ENCODE data around the gene TEX22. TPM values are rescaled to one million over a fixed set of nuclear protein-coding genes. Genes with fewer than 3 reads are reported as not detected.

Gene TEX22
- total RNA-seq, 2 donors from 2014 or later, result 0.33 TPM; not detected in 1

DNA sequence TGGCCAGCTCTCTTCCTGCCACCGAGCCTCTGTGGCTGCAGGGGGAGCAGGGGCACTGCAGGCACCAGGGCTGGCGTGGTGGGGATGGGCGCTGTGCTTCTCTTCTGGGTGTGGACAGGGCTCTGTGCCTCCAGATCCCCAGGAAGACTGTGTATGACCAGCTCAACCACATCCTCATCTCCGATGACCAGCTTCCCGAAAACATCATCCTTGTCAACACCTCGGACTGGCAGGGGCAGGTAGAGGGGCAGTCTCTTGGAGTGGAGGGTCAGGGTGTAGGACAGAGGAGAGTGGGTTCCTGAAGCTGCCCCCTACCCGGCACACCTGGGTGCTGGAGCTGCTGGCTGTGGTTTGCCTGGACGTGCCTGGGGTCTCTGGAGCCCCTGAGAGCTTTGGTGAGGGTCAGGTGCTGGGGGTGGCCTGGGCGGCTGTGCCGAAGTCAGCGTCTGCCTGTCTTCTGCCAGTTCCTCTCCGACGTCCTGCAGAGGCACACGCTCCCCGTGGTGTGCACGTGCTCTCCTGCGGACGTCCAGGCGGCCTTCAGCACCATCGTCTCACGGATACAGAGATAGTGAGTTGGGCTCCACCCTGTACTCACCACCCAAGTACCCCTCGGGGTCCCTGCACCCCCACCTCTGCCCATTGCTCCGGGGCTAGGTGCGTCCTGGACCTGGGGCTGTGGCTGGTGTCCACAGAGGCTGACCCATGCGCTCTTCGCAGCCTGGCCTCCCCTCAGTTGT is 15.8 kb upstream of the TEX22 start:
- H3K27me3 ChIP-seq, result no peaks in the 10 kb centered on the region
- no peak overlapping the region for H3K4me3 ChIP-seq
- ATAC-seq, result no peak
- H3K36me3 ChIP-seq (replicated peaks in 1 of 2; ENCODE audit: insufficient read depth in 1 of 2, low read depth in 2 of 2), result peaks cover 0 to 3% of the 10 kb centered on the region in 2 donors
- no peaks in the 10 kb centered on the region for H3K4me1 ChIP-seq
- peak in 1 of 4 donors; percentile 10 for DNase-seq
- 91 to 95% methylated on average over 4 to 16 of the region's 26 CpGs for WGBS, 2 donors
- no peak for TF ChIP-seq POLR2A (IDR thresholded peaks at IDR 0.05)
- TF ChIP-seq, protein P1, sequence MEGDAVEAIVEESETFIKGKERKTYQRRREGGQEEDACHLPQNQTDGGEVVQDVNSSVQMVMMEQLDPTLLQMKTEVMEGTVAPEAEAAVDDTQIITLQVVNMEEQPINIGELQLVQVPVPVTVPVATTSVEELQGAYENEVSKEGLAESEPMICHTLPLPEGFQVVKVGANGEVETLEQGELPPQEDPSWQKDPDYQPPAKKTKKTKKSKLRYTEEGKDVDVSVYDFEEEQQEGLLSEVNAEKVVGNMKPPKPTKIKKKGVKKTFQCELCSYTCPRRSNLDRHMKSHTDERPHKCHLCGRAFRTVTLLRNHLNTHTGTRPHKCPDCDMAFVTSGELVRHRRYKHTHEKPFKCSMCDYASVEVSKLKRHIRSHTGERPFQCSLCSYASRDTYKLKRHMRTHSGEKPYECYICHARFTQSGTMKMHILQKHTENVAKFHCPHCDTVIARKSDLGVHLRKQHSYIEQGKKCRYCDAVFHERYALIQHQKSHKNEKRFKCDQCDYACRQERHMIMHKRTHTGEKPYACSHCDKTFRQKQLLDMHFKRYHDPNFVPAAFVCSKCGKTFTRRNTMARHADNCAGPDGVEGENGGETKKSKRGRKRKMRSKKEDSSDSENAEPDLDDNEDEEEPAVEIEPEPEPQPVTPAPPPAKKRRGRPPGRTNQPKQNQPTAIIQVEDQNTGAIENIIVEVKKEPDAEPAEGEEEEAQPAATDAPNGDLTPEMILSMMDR (IDR thresholded peaks at IDR 0.05), result no peak
- no peak overlapping the region for H3K27ac ChIP-seq
- intact Hi-C loops (cut with DNase I), result no loop called here
- H3K9me3 ChIP-seq, result no peaks in the 10 kb centered on the region

DNA sequence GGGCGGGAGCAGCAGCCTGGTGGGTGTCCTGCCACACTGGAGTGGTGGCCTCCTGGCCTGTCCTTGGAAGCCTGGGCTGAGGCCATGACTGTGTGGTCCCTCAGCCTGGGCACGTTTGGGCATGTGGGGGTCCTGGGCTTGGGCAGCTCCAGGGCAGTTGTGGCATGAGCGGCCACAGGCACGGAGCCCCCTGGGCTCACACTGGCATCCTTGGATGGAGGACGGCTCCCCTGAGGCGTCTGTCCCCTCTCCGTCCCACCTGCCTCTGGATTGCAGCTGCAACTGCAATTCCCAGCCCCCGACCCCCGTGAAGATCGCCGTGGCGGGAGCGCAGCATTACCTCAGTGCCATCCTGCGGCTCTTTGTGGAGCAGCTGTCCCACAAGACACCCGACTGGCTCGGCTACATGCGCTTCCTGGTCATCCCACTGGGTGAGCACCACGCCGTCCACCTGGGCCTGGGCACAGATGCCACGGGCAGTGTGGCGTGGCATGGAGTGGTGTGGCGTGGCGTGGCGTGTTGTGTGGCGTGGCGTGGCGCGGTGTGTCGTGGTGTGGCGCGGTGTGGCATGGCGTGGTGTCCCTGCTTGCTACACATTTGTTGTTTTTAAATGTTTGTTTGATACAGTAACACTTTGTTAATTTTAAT is 15.1 kb upstream of the TEX22 start:
- ATAC-seq (no peak), DNase-seq (peak in 1 of 4 donors; percentile 10)
- Histone ChIP-seq H3K36me3 (replicated peaks in 1 of 2; ENCODE audit: insufficient read depth in 1 of 2, low read depth in 2 of 2) (peaks cover 0 to 3% of the 10 kb centered on the region in 2 donors), H3K4me1 (no peaks in the 10 kb centered on the region), H3K27me3 (no peaks in the 10 kb centered on the region), H3K4me3 (no peak overlapping the region), H3K9me3 (no peaks in the 10 kb centered on the region), H3K27ac (no peak overlapping the region)
- 96 to 97% methylated on average over 13 to 30 of the region's 32 CpGs for WGBS, 2 donors
- TF ChIP-seq, protein P1 (IDR thresholded peaks at IDR 0.05), result no peak
- TF ChIP-seq POLR2A (IDR thresholded peaks at IDR 0.05), result no peak
- intact Hi-C loops (cut with DNase I), result no loop called here

DNA sequence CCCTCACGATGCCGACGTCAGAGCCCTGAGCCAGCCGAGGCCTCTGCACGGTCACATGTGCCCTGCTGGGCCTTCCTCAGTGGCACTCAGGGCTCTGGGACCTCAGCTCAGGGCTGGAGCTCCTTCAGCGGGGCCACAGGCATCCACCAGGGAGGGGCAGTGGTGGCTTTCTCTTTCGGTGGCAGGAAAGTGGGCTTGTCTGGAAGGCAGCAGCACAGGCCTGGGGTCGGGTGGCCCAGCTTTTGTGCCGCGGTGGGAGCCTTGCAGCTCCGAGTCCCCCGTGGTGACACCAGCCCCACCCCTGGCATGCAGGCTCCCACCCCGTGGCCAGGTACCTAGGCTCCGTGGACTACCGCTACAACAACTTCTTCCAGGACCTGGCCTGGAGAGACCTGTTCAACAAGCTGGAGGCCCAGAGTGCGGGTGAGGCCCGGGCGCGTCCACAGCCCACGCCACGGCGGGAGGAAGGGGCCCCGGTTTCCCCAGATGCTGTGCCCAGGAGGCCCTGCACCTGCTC is 14.2 kb upstream of the TEX22 start:
- Histone ChIP-seq H3K27me3 (no peaks in the 10 kb centered on the region), H3K4me3 (no peak overlapping the region), H3K27ac (no peak overlapping the region), H3K9me3 (no peaks in the 10 kb centered on the region), H3K4me1 (no peaks in the 10 kb centered on the region), H3K36me3 (replicated peaks in 1 of 2; ENCODE audit: insufficient read depth in 1 of 2, low read depth in 2 of 2) (peaks cover 0 to 3% of the 10 kb centered on the region in 2 donors)
- DNase-seq (no peak), ATAC-seq (no peak)
- WGBS, 2 donors, result 88 to 93% methylated on average over 5 to 23 of the region's 23 CpGs
- intact Hi-C loops (cut with DNase I), result no loop called here
- TF ChIP-seq, protein P1 (IDR thresholded peaks at IDR 0.05), result no peak
- no peak for TF ChIP-seq POLR2A (IDR thresholded peaks at IDR 0.05)

DNA sequence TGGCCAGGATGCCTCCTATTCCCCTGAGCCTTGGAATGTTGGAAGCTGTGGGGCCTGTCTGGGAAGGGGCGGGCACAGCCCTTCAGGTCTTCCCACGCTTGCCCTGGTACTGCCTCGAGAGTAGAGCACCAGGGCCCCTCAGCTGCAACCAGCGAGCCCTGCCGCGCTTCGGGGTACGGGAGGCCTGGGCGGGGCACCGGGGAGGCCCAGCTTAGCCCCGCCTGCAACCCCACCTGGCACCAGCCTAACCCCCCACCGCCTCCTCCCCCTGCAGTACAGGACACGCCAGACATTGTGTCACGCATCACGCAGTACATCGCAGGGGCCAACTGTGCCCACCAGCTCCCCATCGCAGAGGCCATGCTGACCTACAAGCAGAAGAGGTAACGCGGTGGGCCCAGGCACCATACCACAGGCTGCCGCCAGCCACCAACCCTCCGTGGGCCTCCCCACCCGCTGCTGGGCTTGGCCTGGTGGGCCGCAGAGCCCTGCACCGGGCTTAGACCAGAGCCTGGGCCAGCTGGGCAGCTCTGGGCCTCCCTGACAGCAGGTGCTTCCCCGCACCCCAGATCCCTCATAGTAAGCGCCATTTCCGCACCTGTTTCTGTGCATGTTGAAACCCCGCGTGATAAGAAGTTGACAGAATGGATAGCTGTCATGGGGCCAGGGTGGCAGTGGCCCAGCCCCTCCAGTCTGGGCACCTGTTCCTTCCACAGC is 13.6 kb upstream of the TEX22 start:
- Histone ChIP-seq H3K4me3 (no peak overlapping the region), H3K27me3 (no peaks in the 10 kb centered on the region), H3K9me3 (no peaks in the 10 kb centered on the region), H3K4me1 (peaks cover 6% of the 10 kb centered on the region), H3K36me3 (replicated peaks in 1 of 2; ENCODE audit: insufficient read depth in 1 of 2, low read depth in 2 of 2) (peaks cover 0 to 3% of the 10 kb centered on the region in 2 donors), H3K27ac (no peak overlapping the region)
- no peak for DNase-seq
- TF ChIP-seq, protein P1 (IDR thresholded peaks at IDR 0.05), result no peak
- TF ChIP-seq POLR2A (IDR thresholded peaks at IDR 0.05), result no peak
- WGBS, 2 donors, result 88 to 93% methylated on average over 5 to 28 of the region's 29 CpGs
- ATAC-seq, result no peak
- intact Hi-C loops (cut with DNase I), result no loop called here

Data from body of pancreas (tissue), 4 donors.